GM18511 (cell line): Measurements from ENCODE around the gene RYR1.
"Not testable (repeated sequence)": the region's sequence is repeated elsewhere in the genome, so short reads cannot be mapped to it uniquely, and the experiment has no call there.

Source experiments
- ATAC-seq: cut with Tn5 transposase; IDR thresholded peaks from one replicate; pipeline ENCODE4 v1.9.1; 2021; ENCODE audit warnings: mild to moderate bottlenecking, moderate library complexity; ENCODE audit not compliant: unreplicated experiment

Gene RYR1

DNA sequence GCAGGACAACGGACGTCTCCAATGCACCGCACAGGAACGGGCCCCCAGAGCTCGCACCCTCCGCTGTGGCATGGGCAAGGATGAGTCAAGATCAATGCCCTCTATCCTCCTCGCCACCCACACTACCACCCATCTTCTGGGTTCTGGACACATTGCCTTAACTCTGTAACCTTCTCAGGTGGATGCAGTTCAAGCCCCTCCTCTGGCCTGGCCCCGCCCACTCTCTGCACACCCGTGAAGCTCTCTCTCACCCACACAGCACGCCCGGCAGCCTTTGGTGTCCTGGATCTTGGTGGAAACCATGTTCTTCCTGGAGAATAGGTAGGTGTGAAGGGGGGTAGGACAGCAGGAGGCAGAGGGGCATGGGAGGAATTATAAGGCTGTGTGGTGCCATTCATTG, 163.6 kb downstream of the RYR1 start:
- no peak for ATAC-seq

DNA sequence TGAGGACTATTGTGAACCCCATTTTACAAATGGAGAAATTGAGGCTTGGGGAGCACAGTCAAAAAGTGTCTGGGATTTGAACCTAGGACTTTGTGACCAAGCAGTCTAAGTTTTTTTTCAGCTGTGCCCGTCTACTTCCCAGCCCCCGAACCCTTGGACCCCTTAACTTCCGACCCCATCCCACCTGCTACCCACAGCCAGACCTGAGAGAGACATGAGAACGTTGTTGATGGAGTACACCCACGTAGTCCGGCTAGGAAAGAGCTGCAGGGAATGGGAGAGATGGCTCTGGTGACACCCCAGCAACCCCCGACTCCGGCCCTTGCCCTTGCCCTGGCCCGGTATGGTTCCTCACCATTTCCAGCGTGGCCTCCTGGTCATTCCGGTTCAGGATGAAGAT, 166.2 kb downstream of the RYR1 start:
- no peak for ATAC-seq

DNA sequence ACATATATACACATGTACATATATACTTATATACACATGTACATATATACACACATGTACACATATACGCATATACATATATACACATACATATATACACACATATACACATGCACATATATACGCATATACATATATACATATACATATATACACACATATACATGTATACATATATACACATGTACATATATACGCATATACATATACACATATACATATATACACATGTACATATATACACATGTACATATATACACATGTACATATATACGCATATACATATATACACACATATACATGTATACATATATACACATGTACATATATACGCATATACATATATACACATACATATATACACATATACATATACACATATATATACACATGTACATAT, 169.4 kb downstream of the RYR1 start:
- not testable (repeated sequence) for ATAC-seq

DNA sequence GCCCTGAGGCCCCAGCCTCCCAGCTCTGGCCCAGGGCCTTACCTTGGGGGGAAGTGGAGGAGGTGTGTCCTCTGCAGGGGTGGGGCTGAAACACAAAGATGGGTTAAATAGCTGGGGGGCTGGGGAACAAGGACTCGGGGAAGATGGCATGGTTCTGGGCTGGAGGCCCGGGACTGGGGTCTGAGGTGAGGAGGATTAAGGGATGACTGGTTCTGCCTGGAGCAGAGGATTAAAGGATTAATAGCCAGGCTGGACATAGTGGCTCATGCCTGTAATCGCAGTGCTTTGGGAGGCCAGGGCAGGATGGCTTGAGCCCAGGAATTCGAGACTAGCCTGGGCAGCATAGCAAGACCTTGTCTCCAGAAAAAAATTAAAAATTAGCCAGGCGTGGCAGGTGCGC, 172.6 kb downstream of the RYR1 start:
- ATAC-seq = no peak

DNA sequence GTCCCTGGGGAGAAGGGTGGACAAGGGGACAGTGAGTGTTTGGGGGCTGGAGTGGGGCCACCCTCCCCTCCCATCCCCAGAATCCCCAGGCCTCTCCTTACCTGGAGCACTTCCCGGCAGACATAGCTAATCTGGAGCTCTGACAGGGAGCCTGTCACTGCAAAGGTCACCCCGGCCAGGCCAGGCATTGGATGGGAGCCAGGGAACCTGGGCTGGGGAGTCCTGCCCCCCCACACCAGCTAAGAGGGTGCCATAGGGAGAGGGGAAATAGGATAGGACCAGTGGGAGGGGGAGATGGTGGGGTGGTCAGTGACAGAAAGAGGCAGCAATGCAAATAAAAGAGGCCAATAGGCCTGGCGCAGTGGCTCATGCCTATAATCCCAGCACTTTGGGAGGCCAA, 180.8 kb downstream of the RYR1 start:
- ATAC-seq = no peak

DNA sequence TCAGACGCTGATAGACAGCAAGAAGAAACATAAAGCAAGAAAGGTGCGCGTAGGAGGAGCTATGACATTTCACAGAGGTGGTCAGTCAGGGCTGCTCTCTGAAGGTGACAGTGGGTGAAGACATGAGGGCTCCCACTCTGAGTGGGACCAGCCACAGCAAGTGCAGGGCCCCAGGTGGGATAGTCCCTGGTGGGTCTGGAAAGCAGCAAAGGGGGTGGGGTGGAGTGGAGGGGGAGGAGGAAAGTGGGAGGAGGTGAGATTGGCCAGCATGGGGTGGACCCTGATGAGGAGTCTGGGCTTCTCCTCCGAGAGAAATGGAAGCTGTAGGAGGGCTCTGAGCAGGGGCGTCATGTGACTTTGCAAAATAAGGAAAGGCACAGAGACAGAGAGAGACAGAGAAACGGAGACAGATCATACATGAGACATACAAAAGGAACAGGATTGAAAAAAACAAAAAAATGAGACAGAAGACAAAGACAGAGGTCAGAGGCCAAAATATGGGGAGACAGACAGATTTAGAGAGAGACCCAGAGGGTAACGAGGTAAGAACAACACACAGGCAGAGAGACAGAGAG, 181.6 kb downstream of the RYR1 start:
- no peak for ATAC-seq

DNA sequence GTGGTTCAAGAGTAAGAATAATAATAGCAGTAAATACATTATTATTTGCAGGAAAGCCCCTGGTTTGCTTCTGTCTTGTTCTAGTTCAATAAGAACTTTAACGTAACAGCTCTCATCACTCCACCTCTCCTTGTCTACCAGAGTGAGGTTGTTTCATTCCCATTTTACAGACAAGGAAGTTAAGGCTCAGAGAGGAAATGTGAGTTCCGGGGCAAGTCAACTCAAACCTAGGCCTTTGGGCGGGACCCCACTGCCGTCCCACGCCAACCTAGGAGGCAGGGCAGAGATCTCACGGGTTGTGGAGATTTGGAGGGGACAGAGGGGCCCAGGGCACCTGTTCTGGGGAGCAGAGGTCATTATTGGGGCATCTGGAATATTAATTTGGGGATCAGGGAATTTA, 182.8 kb downstream of the RYR1 start:
- no peak for ATAC-seq

DNA sequence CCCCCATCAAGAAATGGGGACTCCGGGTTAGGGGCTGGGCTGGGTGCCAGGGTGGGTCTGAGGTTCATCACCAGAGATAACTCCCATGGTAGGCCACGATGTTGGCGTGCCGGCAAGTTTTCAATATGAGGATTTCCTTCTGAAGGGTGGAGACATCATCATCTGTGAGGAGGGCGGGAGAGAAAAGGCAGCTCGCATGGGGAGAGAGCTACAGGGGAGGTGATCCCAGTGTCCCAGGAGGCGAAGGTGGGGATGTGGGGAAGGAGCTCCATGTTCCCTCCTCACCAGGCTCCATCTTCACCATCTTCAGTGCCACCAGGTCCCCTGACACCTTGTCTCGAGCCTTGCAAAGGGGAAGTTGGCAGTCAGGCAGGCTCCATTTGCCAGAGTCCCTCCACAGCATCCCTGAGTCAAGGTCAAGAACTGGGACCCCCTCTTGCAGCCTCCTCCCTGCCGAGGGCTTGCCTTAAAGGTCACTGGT, 183.8 kb downstream of the RYR1 start:
- no peak for ATAC-seq

DNA sequence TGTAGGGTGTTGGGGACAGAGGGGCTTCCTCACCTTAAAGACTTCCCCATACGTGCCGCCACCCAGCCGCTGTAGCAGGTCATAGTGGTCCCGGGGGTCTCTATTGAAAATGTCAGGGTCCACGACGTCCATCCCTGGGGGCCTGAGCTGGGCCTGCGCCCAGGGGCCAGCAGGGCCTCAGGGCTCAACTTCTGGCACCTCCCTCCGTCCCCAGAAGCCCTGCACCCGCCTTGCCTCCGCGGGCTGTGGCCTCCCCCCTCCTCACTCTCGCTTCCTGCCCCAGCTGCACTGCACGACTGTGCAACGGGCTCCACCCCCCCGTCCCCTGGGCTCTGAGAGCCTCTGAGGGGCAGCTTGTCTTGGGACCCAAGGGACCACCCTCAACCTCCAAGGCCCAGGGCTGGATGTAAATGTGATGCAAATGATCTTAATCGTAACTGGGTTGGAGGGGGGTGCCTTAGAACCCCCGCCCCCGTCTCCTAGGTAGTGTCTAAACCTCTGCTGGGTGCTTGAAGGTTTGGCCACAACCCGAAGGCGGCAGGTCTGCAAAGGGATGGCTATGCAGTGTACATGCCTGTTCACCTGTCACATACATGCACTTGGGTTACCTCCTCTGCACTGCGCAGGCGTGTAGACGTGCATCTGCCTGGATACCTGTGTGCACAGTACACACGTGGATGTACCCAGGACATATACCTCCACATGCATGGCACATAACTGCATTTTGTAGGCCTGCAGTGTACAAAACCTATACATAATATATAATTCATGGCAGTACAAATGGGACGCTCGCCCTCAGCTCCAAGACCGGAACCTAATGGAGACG, 184.5 kb downstream of the RYR1 start, which contains the start of gene MAP4K1:
TSS of gene MAP4K1 (minus strand) at position 190 of the 826 bp plus-strand sequence. CDS start at position 132, 58 bp downstream.
- peak; percentile 78 for ATAC-seq

DNA sequence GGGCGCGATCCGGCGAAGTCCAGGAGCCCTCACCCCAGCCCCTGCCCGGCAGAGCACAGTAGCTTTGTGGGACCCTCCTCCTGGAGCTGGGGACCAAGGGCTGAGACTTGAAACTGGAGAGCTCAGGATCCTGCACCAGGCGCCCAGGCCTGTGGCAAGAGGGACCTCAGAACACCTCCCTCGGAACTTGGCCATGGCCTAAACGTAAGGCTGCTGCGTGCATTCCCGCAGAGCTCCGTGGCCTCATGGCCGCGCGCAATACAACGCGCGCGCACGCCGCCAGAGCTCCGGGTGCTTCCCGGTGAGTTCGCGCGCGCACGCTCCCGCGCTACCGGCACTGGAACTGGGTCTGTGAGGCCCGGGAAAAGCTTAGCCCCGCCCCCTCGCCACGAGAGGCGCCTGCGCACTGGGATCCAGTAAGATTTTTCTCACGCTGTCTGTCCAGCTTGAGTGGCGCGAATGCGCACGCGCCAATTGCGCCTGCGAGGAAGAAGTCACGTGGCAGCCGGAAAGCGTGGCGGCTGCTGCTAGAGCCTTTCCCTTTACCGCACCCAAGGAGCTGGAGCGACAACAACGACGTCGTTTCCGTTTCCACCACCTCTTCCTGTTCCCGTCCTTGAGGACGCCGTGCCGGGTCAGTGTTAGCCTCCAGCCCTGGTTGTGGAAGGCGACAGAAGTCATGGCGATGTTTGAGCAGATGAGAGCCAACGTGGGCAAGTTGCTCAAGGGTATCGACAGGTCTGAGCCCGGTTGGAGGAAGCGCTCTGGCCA, 185.3 kb downstream of the RYR1 start, which contains the start of gene EIF3K:
TSS of gene EIF3K (plus strand) at position 599 of the 771 bp plus-strand sequence. CDS start at position 680, 81 bp downstream.
- peak; percentile 55 for ATAC-seq

DNA sequence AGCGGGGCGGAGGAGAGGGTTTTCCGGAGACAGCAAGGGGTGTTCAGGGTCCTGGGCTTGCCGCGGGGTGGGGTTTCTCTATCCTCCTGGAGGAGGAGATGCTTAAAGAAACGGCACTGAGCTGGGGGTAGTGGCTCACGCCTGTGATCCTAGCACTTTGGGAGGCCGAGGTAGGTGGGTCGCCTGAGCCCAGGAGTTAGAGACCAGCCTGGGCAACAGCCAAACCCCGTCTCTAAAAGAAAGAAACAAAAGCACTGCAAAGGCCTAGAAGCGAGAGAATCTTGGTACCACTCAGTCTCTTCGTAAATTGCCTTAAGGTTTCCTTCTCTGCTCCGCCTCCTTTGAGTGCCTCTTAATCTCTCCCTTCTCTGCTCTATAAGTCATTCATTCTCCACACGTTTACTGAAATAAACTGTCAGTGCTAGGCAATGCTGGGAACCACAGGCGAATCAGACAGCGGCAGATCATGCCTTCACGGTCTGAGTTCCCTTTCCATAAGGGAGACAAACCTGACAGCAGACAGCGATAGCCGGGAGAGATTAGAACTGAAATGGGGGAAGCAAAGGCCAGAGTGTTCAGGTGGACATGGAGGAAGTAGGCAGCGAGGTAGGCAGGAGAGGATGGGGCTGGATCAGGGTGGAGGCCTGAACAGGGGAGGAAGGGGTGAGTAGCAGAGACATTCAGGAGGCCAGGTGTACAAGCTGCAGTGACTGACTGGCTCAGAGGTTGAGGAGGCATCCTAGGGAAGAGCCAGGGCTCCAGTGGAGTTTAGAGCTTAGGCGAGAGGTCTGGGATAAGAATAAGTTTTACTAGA, 186.1 kb downstream of the RYR1 start:
- ATAC-seq = no peak

DNA sequence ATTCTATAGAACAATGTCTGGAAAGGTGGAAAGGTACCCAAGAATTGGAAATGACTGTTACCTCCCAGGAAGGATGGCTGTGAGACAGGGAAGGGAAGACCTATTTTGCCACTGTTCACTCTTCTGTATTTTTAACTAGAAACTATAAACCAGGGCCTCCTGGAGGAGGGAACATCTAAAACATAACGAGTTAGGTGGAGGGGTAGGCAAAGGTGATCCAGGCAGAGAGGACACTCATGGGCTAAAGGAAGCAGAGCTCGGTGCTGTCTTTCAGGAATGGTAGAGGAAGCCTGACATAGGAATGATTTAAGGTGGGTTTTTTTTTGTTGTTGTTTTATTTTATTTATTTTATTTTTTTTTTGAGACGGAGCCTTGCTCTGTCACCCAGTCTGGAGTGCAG, 191.3 kb downstream of the RYR1 start:
- ATAC-seq = no peak

DNA sequence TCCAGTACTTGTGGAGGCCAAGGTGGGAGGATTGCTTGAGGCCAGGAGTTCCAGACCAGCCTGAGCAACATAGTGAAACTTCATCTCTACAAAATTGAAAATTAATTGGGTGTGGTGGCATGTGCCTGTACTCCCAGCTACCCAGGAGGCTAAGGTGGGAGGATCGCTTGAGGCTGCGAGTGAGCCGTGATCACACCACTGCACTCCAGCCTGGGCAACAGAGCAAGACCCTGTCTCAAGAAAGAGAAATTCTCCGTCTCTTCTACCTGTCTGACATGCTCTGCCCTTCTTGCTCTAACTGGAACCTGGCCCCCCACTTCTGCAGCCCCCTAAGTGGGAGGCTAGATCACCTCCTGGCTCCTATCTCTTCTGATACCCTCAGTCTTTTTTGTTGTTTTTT, 192.9 kb downstream of the RYR1 start:
- no peak for ATAC-seq

DNA sequence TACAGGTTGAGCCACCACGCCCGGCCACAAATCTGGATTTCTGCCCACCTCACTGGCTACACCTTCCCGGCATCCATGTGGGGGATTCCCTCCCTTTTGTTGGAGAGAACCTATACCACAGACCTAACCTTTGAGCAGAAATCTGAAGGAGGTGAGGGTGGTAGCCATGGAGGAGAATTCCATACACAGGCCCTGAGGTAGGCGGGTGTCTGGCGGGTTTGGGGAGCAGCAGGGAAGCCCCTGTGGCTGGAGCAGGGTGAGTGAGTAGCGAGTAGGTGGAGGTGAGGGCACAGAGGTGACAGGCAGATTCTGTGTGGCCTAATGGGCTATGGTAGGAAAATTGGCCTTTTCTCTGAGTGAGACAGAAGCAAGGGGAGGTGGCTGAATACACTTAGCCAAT, 196.1 kb downstream of the RYR1 start:
- no peak for ATAC-seq

DNA sequence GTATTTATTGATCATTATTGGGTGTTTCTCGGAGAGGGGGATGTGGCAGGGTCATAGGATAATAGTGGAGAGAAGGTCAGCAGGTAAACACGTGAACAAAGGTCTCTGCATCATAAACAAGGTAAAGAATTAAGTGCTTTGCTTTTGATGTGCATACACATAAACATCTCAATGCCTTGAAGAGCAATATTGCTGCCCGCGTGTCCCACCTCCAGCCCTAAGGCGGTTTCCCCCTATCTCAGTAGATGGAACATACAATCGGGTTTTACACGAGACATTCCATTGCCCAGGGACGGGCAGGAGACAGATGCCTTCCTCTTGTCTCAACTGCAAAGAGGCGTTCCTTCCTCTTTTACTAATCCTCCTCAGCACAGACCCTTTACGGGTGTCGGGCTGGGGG, 197.8 kb downstream of the RYR1 start:
- not testable (repeated sequence) for ATAC-seq

DNA sequence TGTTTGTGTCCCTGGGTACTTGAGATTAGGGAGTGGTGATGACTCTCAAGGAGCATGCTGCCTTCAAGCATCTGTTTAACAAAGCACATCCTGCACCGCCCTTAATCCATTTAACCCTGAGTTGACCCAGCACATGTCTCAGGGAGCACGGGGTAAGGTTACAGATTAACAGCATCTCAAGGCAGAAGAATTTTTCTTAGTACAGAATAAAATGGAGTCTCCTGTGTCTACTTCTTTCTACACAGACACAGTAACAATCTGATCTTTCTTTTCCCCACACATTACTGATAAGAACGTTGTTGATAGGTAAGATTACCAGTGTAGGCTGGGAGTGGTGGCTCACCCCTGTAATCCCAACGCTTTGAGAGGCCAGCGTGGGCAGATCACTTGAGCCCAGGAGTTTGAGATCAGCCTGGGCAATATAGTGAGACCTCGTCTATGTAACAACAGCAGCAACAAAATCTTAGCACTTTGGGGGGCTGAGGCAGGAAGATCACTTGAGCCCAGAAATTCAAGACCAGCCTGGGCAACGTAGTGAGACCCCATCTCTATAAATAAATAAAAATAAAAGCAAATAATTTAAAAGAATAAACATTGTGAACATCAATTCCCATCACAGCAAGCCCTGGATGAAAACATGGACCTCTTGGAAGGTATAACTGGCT, 198.5 kb downstream of the RYR1 start:
- ATAC-seq = not testable (repeated sequence)

DNA sequence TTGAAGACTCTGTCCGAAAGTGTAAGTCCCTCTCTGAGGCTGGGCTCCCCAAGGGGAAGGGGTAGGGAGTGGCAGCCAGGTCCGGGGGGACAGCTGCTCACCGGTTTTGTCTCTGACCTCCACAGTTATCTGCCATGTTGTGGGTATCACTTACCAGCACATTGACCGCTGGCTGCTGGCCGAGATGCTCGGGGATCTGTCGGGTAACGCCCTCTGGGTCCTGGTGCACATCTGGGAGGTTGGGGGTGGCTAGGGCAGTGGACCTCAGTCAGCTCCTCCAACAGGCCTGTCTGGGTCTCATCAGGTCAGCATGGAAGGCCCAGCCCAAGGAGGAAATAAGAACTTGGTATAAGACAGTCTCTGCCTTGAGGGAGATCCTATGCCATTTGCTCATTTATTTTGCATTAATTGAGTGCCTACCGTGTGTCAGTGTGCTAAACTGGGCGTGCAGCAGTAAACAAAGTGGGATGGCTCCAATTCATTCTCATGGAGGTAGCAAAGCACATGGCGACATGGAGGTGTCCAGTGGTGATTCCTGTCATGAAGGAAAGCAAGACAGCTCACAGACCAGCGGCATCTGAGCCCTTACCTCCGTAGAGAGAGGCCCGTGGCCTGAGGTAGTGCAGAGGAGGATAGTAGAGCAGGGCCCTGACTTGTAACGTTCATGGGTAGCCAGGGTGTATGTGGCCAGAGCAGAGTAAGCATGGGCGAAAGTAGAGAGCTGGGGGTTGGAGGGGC, 199.2 kb downstream of the RYR1 start:
- ATAC-seq = no peak

DNA sequence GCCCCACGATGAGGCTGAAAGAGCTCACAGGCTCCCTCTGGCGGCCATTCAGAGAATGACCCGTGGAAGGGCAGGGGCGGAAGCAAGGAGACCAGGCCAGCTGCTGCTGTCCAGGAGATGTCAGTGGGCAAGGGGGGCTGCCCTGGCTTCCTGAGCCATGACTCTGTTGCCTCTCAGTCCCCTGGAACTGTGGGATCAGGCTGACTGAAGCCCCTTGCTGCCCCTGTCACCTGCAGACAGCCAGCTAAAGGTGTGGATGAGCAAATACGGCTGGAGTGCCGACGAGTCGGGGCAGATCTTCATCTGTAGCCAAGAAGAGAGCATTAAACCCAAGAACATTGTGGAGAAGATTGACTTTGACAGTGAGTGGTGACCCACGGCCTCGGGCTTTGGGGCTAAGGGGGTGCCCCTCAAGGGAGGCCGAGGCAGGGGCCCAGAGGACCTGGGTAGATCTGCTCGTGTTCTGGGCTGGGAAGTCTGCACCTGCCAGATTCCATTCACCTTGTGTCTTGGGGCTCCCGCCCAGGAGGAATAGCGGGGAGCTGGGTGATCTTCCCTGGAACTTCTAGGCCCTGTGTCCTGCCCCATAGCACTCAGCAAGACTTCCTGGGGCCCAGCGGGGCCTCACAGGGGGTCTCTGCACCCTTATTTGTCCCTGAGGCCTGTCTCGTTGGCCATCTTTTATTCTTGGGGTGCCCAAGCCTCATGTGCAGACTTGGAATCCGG, 201.4 kb downstream of the RYR1 start:
- no peak for ATAC-seq
